GM12801 (cell line): ENCODE measurements around the gene NT5DC2.

ENCODE experiments used
- CTCF ChIP-seq: IDR thresholded peaks from one replicate; pipeline ENCODE4 v1.5.1; 2011; ENCODE audit warnings: control low read depth; ENCODE audit not compliant: insufficient read length; ENCODE audit errors: extremely low read depth

Gene NT5DC2

GRCh38 chr3:52546111-52546901 is 12.6 kb upstream of the NT5DC2 start:
- no peak for TF ChIP-seq CTCF

GRCh38 chr3:52544937-52545336 is 11.3 kb upstream of the NT5DC2 start:
- no peak for TF ChIP-seq CTCF

GRCh38 chr3:52541050-52541449 is 7.4 kb upstream of the NT5DC2 start:
- TF ChIP-seq CTCF, result no peak

- TF ChIP-seq CTCF, result no peak
These were observed 5.5 kb upstream of the NT5DC2 start for GRCh38 chr3:52539010-52539653.

- no peak for TF ChIP-seq CTCF
These were observed 4.2 kb upstream of the NT5DC2 start for GRCh38 chr3:52537726-52538421.

GRCh38 chr3:52537165-52537620 is 3.5 kb upstream of the NT5DC2 start:
- no peak for TF ChIP-seq CTCF

GRCh38 chr3:52536369-52537164 is 2.9 kb upstream of the NT5DC2 start, which contains the start of gene UQCC5:
Gene UQCC5, plus strand, starts transcription at chr3:52536605. Its CDS starts 151 bp downstream, at chr3:52536756.
- TF ChIP-seq CTCF, result no peak
